ENCODE results near the gene SFXN3. TPM values are rescaled to one million over a fixed set of nuclear protein-coding genes. Genes with fewer than 3 reads are reported as not detected.

Gene SFXN3
- total and polyA plus RNA-seq, 8 donors = 20.8 to 79.0 (median 24.1) TPM

GRCh38 chr10:101020427-101021075, 10.5 kb upstream of the SFXN3 start:
- Histone ChIP-seq H3K27me3 (peaks cover 0 to 33% of the 10 kb centered on the region in 2 donors), H3K4me1 (peaks cover 0 to 12% of the 10 kb centered on the region in 2 donors), H3K9me3 (no peaks in the 10 kb centered on the region), H3K4me3 (no peak overlapping the region), H3K27ac (no peak overlapping the region), H3K36me3 (no peaks in the 10 kb centered on the region)
- ATAC-seq (no peak), DNase-seq (no peak)
- TF ChIP-seq CTCF (IDR thresholded peaks at IDR 0.05) = no peak
- intact Hi-C loops (cut with DNase I) = no loop called here

GRCh38 chr10:101021239-101021638, 9.8 kb upstream of the SFXN3 start:
- Histone ChIP-seq H3K4me1 (peaks cover 0 to 12% of the 10 kb centered on the region in 2 donors), H3K36me3 (no peaks in the 10 kb centered on the region), H3K27ac (no peak overlapping the region), H3K27me3 (peaks cover 0 to 30% of the 10 kb centered on the region in 2 donors), H3K4me3 (no peak overlapping the region), H3K9me3 (no peaks in the 10 kb centered on the region)
- intact Hi-C loops (cut with DNase I) = no loop called here
- no peak for TF ChIP-seq CTCF (IDR thresholded peaks at IDR 0.05)
- no peak for ATAC-seq
- DNase-seq = no peak

GRCh38 chr10:101021692-101022251, 9.3 kb upstream of the SFXN3 start:
- intact Hi-C loops (cut with DNase I) = no loop called here
- ATAC-seq (no peak), DNase-seq (no peak)
- Histone ChIP-seq H3K4me3 (no peak overlapping the region), H3K36me3 (no peaks in the 10 kb centered on the region), H3K27ac (no peak overlapping the region), H3K4me1 (peaks cover 0 to 12% of the 10 kb centered on the region in 2 donors), H3K9me3 (no peaks in the 10 kb centered on the region), H3K27me3 (peaks cover 0 to 25% of the 10 kb centered on the region in 2 donors)
- no peak for TF ChIP-seq CTCF (IDR thresholded peaks at IDR 0.05)

GRCh38 chr10:101022967-101023705, 7.9 kb upstream of the SFXN3 start:
- Histone ChIP-seq H3K36me3 (no peaks in the 10 kb centered on the region), H3K9me3 (no peaks in the 10 kb centered on the region), H3K27ac (no peak overlapping the region), H3K4me3 (no peak overlapping the region), H3K27me3 (peaks cover 0 to 11% of the 10 kb centered on the region in 2 donors), H3K4me1 (peaks cover 0 to 11% of the 10 kb centered on the region in 2 donors)
- DNase-seq = no peak
- ATAC-seq = no peak
- intact Hi-C loops (cut with DNase I) = no loop called here
- TF ChIP-seq CTCF (IDR thresholded peaks at IDR 0.05) = no peak

GRCh38 chr10:101027106-101027720, 3.8 kb upstream of the SFXN3 start:
- Histone ChIP-seq H3K27ac (no peak overlapping the region), H3K9me3 (no peaks in the 10 kb centered on the region), H3K36me3 (no peaks in the 10 kb centered on the region), H3K4me3 (no peak overlapping the region), H3K27me3 (peaks cover 4 to 21% of the 10 kb centered on the region in 2 donors), H3K4me1 (peaks cover 0 to 8% of the 10 kb centered on the region in 2 donors)
- DNase-seq (no peak), ATAC-seq (no peak)
- no peak for TF ChIP-seq CTCF (IDR thresholded peaks at IDR 0.05)
- intact Hi-C loops (cut with DNase I) = no loop called here

All from left lung (tissue), 10 donors.